Measurements from ENCODE around the gene LCAT. TPM values are rescaled to one million over a fixed set of nuclear protein-coding genes. Genes with fewer than 3 reads are reported as not detected.

The LCAT gene
- total and polyA plus RNA-seq, 4 donors, result 45.7 to 201 (median 113) TPM

- Histone ChIP-seq H3K9ac (ENCODE audit: low read depth in 1 of 2, low read length in 2 of 2) (no peak overlapping the region), H3K4me3 (ENCODE audit: low read depth in 1 of 3, low read length in 3 of 3) (no peak overlapping the region), H3K4me1 (ENCODE audit: control insufficient read depth in 4 of 4, insufficient read depth in 4 of 4, low read length in 3 of 4) (peaks cover 9 to 23% (median 18%) of the 10 kb centered on the region in 4 donors), H3K27ac (ENCODE audit: low read depth in 1 of 2, low read length in 2 of 2) (no peak overlapping the region), H3K9me3 (ENCODE audit: control insufficient read depth in 4 of 4, low read length in 3 of 4) (no peaks in the 10 kb centered on the region), H3K36me3 (ENCODE audit: control insufficient read depth in 4 of 4, insufficient read depth in 3 of 4, low read depth in 1 of 4, low read length in 3 of 4) (peaks cover 0 to 2% (median 0%) of the 10 kb centered on the region in 4 donors), H3K27me3 (ENCODE audit: control insufficient read depth in 4 of 4, insufficient read depth in 4 of 4, low read length in 3 of 4) (no peaks in the 10 kb centered on the region)
- no peak for DNase-seq (ENCODE audit: low spot score)
- WGBS, result 87% methylated on average over 3 of the region's 3 CpGs
- TF ChIP-seq YY1 (IDR thresholded peaks at IDR 0.05) (no peak), REST (IDR thresholded peaks at IDR 0.05) (no peak), NR2F2 (IDR thresholded peaks at IDR 0.05) (no peak), HNF4G (IDR thresholded peaks at IDR 0.05) (no peak), FOXA2 (IDR thresholded peaks at IDR 0.05) (no peak), ZBTB33 (IDR thresholded peaks at IDR 0.05) (no peak), GABPA (IDR thresholded peaks at IDR 0.05 in 1 of 2, conservative IDR thresholded peaks at IDR 0.05 in 1 of 2) (no peak), TAF1 (conservative IDR thresholded peaks at IDR 0.05) (no peak), SP1 (IDR thresholded peaks at IDR 0.05) (no peak), RXRA (IDR thresholded peaks at IDR 0.05) (no peak), FOXA1 (IDR thresholded peaks at IDR 0.05) (no peak), EGR1 (IDR thresholded peaks at IDR 0.05; ENCODE audit: low read depth in 2 of 2) (no peak), HNF4A (conservative IDR thresholded peaks at IDR 0.05) (no peak), RAD21 (IDR thresholded peaks at IDR 0.05) (no peak), JUND (IDR thresholded peaks at IDR 0.05) (no peak)
- TF ChIP-seq, protein P1, sequence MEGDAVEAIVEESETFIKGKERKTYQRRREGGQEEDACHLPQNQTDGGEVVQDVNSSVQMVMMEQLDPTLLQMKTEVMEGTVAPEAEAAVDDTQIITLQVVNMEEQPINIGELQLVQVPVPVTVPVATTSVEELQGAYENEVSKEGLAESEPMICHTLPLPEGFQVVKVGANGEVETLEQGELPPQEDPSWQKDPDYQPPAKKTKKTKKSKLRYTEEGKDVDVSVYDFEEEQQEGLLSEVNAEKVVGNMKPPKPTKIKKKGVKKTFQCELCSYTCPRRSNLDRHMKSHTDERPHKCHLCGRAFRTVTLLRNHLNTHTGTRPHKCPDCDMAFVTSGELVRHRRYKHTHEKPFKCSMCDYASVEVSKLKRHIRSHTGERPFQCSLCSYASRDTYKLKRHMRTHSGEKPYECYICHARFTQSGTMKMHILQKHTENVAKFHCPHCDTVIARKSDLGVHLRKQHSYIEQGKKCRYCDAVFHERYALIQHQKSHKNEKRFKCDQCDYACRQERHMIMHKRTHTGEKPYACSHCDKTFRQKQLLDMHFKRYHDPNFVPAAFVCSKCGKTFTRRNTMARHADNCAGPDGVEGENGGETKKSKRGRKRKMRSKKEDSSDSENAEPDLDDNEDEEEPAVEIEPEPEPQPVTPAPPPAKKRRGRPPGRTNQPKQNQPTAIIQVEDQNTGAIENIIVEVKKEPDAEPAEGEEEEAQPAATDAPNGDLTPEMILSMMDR (IDR thresholded peaks at IDR 0.05; ENCODE audit: low read depth, low read length, missing input control), result no peak
- TF ChIP-seq, protein P2, sequence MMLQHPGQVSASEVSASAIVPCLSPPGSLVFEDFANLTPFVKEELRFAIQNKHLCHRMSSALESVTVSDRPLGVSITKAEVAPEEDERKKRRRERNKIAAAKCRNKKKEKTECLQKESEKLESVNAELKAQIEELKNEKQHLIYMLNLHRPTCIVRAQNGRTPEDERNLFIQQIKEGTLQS (IDR thresholded peaks at IDR 0.05), result no peak
Observed at GRCh38 chr16:67897231-67897630, 46.7 kb downstream of the LCAT start.

All from liver (tissue), 9 donors.